Esophagus muscularis mucosa (tissue), 4 donors: ENCODE data around the gene SMPX. TPM values are rescaled to one million over a fixed set of nuclear protein-coding genes. Genes with fewer than 3 reads are reported as not detected.

Experiments
- DNase-seq: peaks from one replicate; pipeline ENCODE4 v3.0.0-alpha.2; 2017; ENCODE audit errors: extremely low spot score
- H3K27ac ChIP-seq, 4 donors: fragments of 200-600 bp; sonication (generic); replicated peaks in 1 of 4; 1 replicate in 3 of 4; 2 replicates in 1 of 4; pipeline ENCODE4 v1.5.1; 2016 to 2019; ENCODE audit warnings: mild to moderate bottlenecking in 1 of 4
- H3K27me3 ChIP-seq, 4 donors: fragments of 200-600 bp; sonication (generic); one replicate each; pipeline versions ENCODE4 v1.5.1 to v1.6.0; 2016 to 2019
- H3K36me3 ChIP-seq, 4 donors: fragments of 200-600 bp; sonication (generic); one replicate each; pipeline ENCODE4 v1.5.1; 2016 to 2019
- H3K4me1 ChIP-seq, 4 donors: fragments of 200-600 bp; sonication (generic); one replicate each; pipeline ENCODE4 v1.5.1; 2016 to 2019
- H3K4me3 ChIP-seq, 4 donors: fragments of 200-600 bp; sonication (generic); 1 replicate in 2 of 4; 2 replicates in 2 of 4; pipeline ENCODE4 v1.5.1; 2016 to 2019; ENCODE audit warnings: mild to moderate bottlenecking in 4 of 4, moderate library complexity in 1 of 4
- H3K9me3 ChIP-seq, 4 donors: fragments of 200-600 bp; sonication (generic); 1 replicate in 3 of 4; 2 replicates in 1 of 4; pipeline ENCODE4 v1.5.1; 2016 to 2019
- CTCF ChIP-seq, 3 experiments: fragments of 200-600 bp in 2 of 3; fragments of 450-650 bp in 1 of 3; sonication (generic) in 2 of 3; IDR thresholded peaks; one replicate each; pipeline ENCODE4 v1.5.1; 2017 to 2019; ENCODE audit warnings: antibody characterized with exemption in 3 of 3, mild to moderate bottlenecking in 2 of 3, moderate library complexity in 1 of 3
- EP300 ChIP-seq: sonication (generic); formaldehyde crosslinking; IDR thresholded peaks from one replicate; pipeline ENCODE4 v1.6.1; 2017; ENCODE audit warnings: antibody characterized with exemption
- POLR2A ChIP-seq: fragments of 450-650 bp; IDR thresholded peaks from one replicate; pipeline ENCODE4 v1.6.1; 2017; ENCODE audit warnings: antibody characterized with exemption, moderate library complexity, mild to moderate bottlenecking, low read depth
- POLR2AphosphoS5 ChIP-seq, 2 donors: sonication (generic); formaldehyde crosslinking; IDR thresholded peaks; one replicate each; pipeline ENCODE4 v1.6.1; 2017; ENCODE audit warnings: antibody characterized with exemption in 2 of 2
- WGBS: methylation state at CpG from one replicate; pipeline ENCODE4 v1.1.5; 2018; 5-methylcytosine and 5-hydroxymethylcytosine counted together
- intact Hi-C: fragments of 100-400 bp; cut with DNase I; formaldehyde crosslinking; loops from one replicate; pipeline ENCODE4 v1.15.1; 2023
- total RNA-seq, 4 donors: library from RNA; depleted of rRNA; stranded (reverse); fragments of >200 nt; gene quantifications; one replicate each; pipeline versions ENCODE4 v1.1.0 to v1.2.1, GENCODE V29; 2016

SMPX gene
- total RNA-seq, 4 donors from 2014 or later = 24.4 to 42.8 (median 31.3) TPM

- 76% methylated on average over 6 of the region's 6 CpGs for WGBS
Observed at GRCh38 chrX:21799767-21800166, 41.9 kb upstream of the SMPX start.

DNA sequence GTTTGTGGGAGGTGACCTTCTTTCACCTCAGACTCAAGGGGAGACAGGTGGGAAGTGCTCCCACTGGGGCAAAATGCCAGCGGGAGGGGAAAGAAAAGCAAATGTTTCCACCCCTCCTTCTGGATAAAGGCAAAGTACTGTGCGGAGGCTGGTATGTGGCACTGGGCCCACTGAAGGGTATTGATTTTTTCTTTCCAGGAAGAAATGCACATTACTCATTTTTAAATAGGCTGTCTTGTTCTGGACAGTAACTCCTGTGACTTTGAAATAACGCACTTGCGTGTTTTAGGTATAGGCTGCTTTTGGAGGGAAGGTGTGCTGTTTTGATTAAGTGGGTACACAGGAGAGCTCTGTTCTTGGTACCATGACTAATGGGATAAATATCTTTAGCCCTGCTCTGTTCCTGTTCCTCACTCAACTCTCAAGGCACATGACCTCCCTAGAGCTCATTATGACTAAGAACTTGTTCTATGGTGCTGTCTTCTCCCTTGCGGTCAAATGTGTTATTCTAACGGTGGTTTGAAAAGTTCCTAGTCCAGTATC is 40.8 kb upstream of the SMPX start:
- DNase-seq = no peak
- 68% methylated on average over 6 of the region's 6 CpGs for WGBS
- Histone ChIP-seq H3K9me3 (no peaks in the 10 kb centered on the region), H3K4me3 (no peak overlapping the region), H3K36me3 (no peaks in the 10 kb centered on the region), H3K27me3 (no peaks in the 10 kb centered on the region), H3K4me1 (peaks cover 0 to 19% (median 12%) of the 10 kb centered on the region in 4 donors), H3K27ac (no peak overlapping the region)
- TF ChIP-seq EP300 = no peak
- no peak for TF ChIP-seq CTCF (IDR thresholded peaks at IDR 0.05)
- TF ChIP-seq POLR2A = no peak
- TF ChIP-seq POLR2AphosphoS5 (IDR thresholded peaks at IDR 0.05) = no peak
- intact Hi-C loops = no loop called here

More at GRCh38 chrX:21799767-21800166, 41.9 kb upstream of the SMPX start:
- H3K9me3 ChIP-seq = no peaks in the 10 kb centered on the region
- H3K27ac ChIP-seq = no peak overlapping the region
- intact Hi-C loops = no loop called here
- H3K27me3 ChIP-seq = no peaks in the 10 kb centered on the region
- no peaks in the 10 kb centered on the region for H3K36me3 ChIP-seq
- no peak for TF ChIP-seq POLR2A
- TF ChIP-seq POLR2AphosphoS5 (IDR thresholded peaks at IDR 0.05) = no peak
- no peak for TF ChIP-seq CTCF (IDR thresholded peaks at IDR 0.05)
- no peak for TF ChIP-seq EP300
- H3K4me1 ChIP-seq = peaks cover 0 to 19% (median 12%) of the 10 kb centered on the region in 4 donors
- H3K4me3 ChIP-seq = no peak overlapping the region
- no peak for DNase-seq

DNA sequence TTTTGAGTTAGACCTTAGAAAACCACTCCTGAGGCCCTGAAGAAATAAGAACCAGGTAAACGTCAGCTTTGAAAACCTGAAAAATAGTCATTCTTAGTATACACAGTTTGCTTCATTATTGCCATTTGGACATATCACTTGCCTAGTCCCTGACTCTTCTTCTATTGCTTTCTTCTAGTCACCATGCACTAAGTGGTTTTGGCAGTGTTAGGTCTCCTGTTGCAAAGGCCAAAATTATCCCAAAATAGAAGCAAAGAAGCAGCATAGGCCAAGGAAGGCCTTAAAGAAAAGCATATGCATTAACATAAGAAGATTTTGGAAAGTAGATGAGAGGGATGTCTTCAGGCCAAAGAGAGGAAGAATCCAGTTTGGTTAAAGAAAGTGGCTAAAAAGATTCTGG is 24.1 kb upstream of the SMPX start:
- Histone ChIP-seq H3K36me3 (no peaks in the 10 kb centered on the region), H3K4me3 (no peak overlapping the region), H3K27me3 (no peaks in the 10 kb centered on the region), H3K4me1 (no peaks in the 10 kb centered on the region), H3K9me3 (no peaks in the 10 kb centered on the region), H3K27ac (no peak overlapping the region)
- DNase-seq = no peak
- 89% methylated on average over 1 of the region's 1 CpG for WGBS
- no peak for TF ChIP-seq POLR2AphosphoS5 (IDR thresholded peaks at IDR 0.05)
- no peak for TF ChIP-seq POLR2A
- no peak for TF ChIP-seq EP300
- TF ChIP-seq CTCF (IDR thresholded peaks at IDR 0.05) = no peak
- intact Hi-C loops = no loop called here

DNA sequence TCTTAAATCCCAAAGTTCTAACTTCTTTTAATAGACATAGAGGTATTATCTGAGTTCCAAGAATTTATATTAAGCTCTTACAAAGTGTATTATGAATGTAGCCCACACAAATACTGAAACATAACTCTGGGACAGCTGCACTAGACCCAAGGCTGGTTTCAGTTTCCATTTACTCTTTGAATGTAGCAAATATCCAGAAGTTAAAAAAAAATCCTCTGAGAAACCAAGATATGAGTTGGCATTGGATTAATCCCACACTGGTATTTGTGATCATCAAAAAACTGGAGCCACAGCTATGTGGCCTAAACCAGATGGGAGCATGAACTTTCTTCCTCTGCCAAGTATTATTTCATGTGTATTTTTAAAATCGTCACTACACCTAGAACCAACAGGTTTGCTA is 23.6 kb upstream of the SMPX start:
- DNase-seq = no peak
- TF ChIP-seq CTCF (IDR thresholded peaks at IDR 0.05) (no peak), POLR2AphosphoS5 (IDR thresholded peaks at IDR 0.05) (no peak), POLR2A (no peak), EP300 (no peak)
- Histone ChIP-seq H3K4me1 (no peaks in the 10 kb centered on the region), H3K36me3 (no peaks in the 10 kb centered on the region), H3K27me3 (no peaks in the 10 kb centered on the region), H3K4me3 (no peak overlapping the region), H3K9me3 (no peaks in the 10 kb centered on the region), H3K27ac (no peak overlapping the region)
- 56% methylated on average over 1 of the region's 1 CpG for WGBS
- intact Hi-C loops = no loop called here

DNA sequence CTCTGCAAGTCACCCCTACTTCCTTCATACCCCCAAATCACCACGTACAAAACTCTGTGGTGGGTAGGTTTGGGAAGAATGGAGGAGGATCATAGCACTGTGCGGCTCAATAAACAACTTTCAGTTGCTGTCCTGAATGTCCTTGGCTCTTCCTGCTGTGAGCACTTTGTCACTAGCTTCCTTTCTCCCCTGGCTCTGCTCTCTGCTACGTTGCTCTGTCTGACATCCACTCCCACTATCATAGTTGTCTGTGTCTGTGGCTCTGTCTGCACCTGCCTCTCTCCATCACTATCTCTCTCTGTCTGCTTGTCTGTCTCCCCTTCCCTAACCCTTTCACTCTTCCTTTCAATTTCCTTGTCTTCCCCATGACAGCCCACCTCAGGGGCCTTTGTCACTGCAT is 21.2 kb upstream of the SMPX start:
- no peak overlapping the region for H3K27ac ChIP-seq
- H3K9me3 ChIP-seq = no peaks in the 10 kb centered on the region
- DNase-seq = no peak
- no peaks in the 10 kb centered on the region for H3K27me3 ChIP-seq
- TF ChIP-seq EP300 (no peak), POLR2AphosphoS5 (IDR thresholded peaks at IDR 0.05) (no peak), CTCF (IDR thresholded peaks at IDR 0.05) (no peak), POLR2A (no peak)
- no peaks in the 10 kb centered on the region for H3K36me3 ChIP-seq
- intact Hi-C loops = no loop called here
- H3K4me3 ChIP-seq = no peak overlapping the region
- 58% methylated on average over 3 of the region's 3 CpGs for WGBS
- H3K4me1 ChIP-seq = no peaks in the 10 kb centered on the region
